Hepatocyte (in vitro differentiated cells): ENCODE data around the gene RAB27A. TPM values are rescaled to one million over a fixed set of nuclear protein-coding genes. Genes with fewer than 3 reads are reported as not detected.
A peak's percentile ranks its signal among the peaks of the same experiment; 100 is the strongest.
"Not testable (repeated sequence)": the region's sequence is repeated elsewhere in the genome, so short reads cannot be mapped to it uniquely, and the experiment has no call there.

Experiments
- DNase-seq: peaks from one replicate; pipeline ENCODE4 v3.0.0-alpha.2; 2016; ENCODE audit warnings: low spot score
- H2AFZ ChIP-seq: fragments of 200-600 bp; sonication (generic); 2 replicates; pipeline ENCODE4 v1.6.0; 2016; ENCODE audit warnings: antibody characterized with exemption, mild to moderate bottlenecking
- H3K27ac ChIP-seq: fragments of 200-600 bp; sonication (generic); 2 replicates; pipeline ENCODE4 v1.5.1; 2016; ENCODE audit warnings: mild to moderate bottlenecking
- H3K27me3 ChIP-seq: fragments of 200-600 bp; sonication (generic); 2 replicates; pipeline ENCODE4 v1.6.1; 2016
- H3K36me3 ChIP-seq: fragments of 200-600 bp; sonication (generic); replicated peaks from 2 replicates; pipeline ENCODE4 v1.5.1; 2016; ENCODE audit warnings: low read depth; ENCODE audit not compliant: insufficient read depth
- H3K4me1 ChIP-seq: fragments of 200-600 bp; sonication (generic); 2 replicates; pipeline ENCODE4 v1.5.1; 2016; ENCODE audit warnings: mild to moderate bottlenecking, moderate library complexity; ENCODE audit not compliant: insufficient read depth
- H3K4me2 ChIP-seq: fragments of 200-600 bp; sonication (generic); 2 replicates; pipeline ENCODE4 v1.6.0; 2016
- H3K4me3 ChIP-seq: fragments of 200-600 bp; sonication (generic); 2 replicates; pipeline ENCODE4 v1.5.1; 2016; ENCODE audit warnings: mild to moderate bottlenecking
- H3K79me2 ChIP-seq: fragments of 200-600 bp; sonication (generic); 2 replicates; pipeline ENCODE4 v1.6.0; 2017; ENCODE audit warnings: mild to moderate bottlenecking
- H3K9me2 ChIP-seq: fragments of 200-600 bp; sonication (generic); replicated peaks from 2 replicates; pipeline ENCODE4 v1.6.0; 2017; ENCODE audit warnings: mild to moderate bottlenecking; ENCODE audit not compliant: insufficient read depth
- H3K9me3 ChIP-seq: fragments of 200-600 bp; sonication (generic); 2 replicates; pipeline ENCODE4 v1.5.1; 2016; ENCODE audit warnings: low read depth, mild to moderate bottlenecking
- H4K20me1 ChIP-seq: fragments of 200-600 bp; sonication (generic); 2 replicates; pipeline ENCODE4 v1.6.0; 2016; ENCODE audit warnings: mild to moderate bottlenecking; ENCODE audit not compliant: insufficient read depth, poor library complexity, severe bottlenecking
- CTCF ChIP-seq: fragments of 200-600 bp; sonication (generic); IDR thresholded peaks from 2 replicates; pipeline ENCODE4 v1.5.1; 2016; ENCODE audit warnings: antibody characterized with exemption, mild to moderate bottlenecking; ENCODE audit not compliant: poor library complexity
- EZH2 ChIP-seq: fragments of 200-600 bp; sonication (generic); IDR thresholded peaks from 2 replicates; pipeline ENCODE4 v1.6.1; 2016; ENCODE audit warnings: antibody characterized with exemption, mild to moderate bottlenecking, borderline replicate concordance
- EZH2phosphoT487 ChIP-seq: fragments of 200-600 bp; sonication (generic); IDR thresholded peaks from one replicate; pipeline ENCODE4 v1.6.1; 2018; ENCODE audit warnings: antibody characterized with exemption, mild to moderate bottlenecking, low read depth, moderate library complexity; ENCODE audit not compliant: unreplicated experiment, severe bottlenecking
- WGBS: methylation state at CpG from one replicate; pipeline ENCODE4 v1.1.6; 2016; ENCODE audit warnings: low lambda C conversion rate; ENCODE audit errors: missing lambda C conversion rate; 5-methylcytosine and 5-hydroxymethylcytosine counted together
- polyA plus RNA-seq: library from polyadenylated mRNA; unstranded; fragments of >200 nt; fragmentation: Nextera tagmentation; extraction: Ambion mirVana; gene quantifications from 2 replicates; pipeline ENCODE4 v1.2.1, GENCODE V29; 2016
- total RNA-seq: library from RNA; depleted of rRNA; stranded (reverse); fragments of >200 nt; gene quantifications from 2 replicates; pipeline ENCODE4 v1.2.3, GENCODE V29; 2014

Gene RAB27A
- total and polyA plus RNA-seq, 2 experiments from 2014 or later, result 10.5 to 16.6 TPM

DNA sequence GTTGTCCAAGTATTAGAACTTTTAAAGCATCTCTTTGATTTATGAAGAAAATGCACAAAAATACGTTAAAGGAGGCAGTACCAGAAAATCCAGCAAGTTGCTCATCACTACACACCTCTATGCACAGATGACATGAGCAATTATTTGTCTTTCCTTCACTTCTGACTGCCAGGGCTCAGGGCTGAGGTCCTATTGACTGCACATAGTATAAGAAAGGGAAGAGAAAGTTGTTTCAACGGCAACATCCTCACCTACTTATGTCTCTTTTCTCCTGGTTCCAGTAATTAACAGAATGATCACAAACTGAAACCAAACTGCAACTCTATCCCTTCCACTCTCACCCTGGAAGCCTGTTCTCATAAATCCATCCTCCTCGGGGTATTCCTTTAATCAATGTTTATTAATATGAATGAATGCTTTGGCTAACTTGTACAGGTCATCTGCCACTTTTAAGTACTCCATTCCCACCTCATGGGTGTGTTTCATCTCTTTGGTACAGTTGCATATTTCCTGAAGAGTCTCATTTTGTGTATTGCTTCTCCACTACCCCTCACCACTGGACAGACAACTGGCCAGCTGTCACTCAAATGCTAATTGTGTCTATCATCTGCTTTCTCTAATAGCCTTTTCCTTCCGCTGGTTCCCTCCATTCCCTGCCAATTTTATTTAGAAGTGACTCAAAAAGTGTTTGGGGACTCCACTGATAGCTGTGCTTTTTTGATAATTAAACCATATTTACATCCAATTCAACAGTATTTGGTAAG, 34.5 kb downstream of the RAB27A start:
- WGBS, result 87% methylated on average over 4 of the region's 4 CpGs
- Histone ChIP-seq H3K4me2 (no peak overlapping the region), H3K4me1 (peaks cover 7% of the 10 kb centered on the region), H3K4me3 (no peak overlapping the region), H3K27ac (no peak overlapping the region), H3K27me3 (no peaks in the 10 kb centered on the region), H4K20me1 (no peaks in the 10 kb centered on the region), H3K36me3 (no peaks in the 10 kb centered on the region), H3K79me2 (no peaks in the 10 kb centered on the region), H3K9me2 (no peaks in the 10 kb centered on the region), H2AFZ (no peak overlapping the region), H3K9me3 (no peaks in the 10 kb centered on the region)
- no peak for TF ChIP-seq EZH2
- no peak for TF ChIP-seq EZH2phosphoT487
- no peak for TF ChIP-seq CTCF
- DNase-seq, result no peak

DNA sequence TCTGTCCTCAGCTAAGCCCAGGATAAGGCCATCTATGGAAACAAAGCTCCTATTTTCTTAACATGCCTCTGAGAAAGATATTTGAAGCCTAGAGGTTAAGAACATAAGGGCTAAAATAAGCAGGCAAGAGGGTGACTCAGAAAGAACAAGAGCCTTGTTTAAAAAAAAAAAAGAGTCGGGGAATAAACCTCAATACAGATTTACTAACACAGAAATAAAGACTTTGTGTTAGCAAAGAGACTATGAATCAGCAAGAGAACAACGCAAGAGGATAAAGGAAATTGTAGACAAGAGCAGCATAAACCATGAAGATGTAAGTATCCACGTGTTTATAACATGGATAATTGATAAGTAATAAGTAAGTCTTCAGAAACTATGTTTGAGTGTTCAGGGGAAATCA, 36.0 kb downstream of the RAB27A start:
- Histone ChIP-seq H3K27me3 (no peaks in the 10 kb centered on the region), H3K36me3 (no peaks in the 10 kb centered on the region), H3K27ac (peak overlapping the region; percentile 36), H4K20me1 (no peaks in the 10 kb centered on the region), H3K4me2 (no peak overlapping the region), H3K4me1 (peaks cover 11% of the 10 kb centered on the region), H2AFZ (no peak overlapping the region), H3K4me3 (no peak overlapping the region), H3K79me2 (no peaks in the 10 kb centered on the region), H3K9me2 (no peaks in the 10 kb centered on the region), H3K9me3 (no peaks in the 10 kb centered on the region)
- WGBS, result 59% methylated on average over 3 of the region's 3 CpGs
- TF ChIP-seq EZH2, result no peak
- no peak for TF ChIP-seq EZH2phosphoT487
- TF ChIP-seq CTCF, result no peak
- no peak for DNase-seq

- not testable (repeated sequence) for H3K9me3 ChIP-seq, H3K36me3 ChIP-seq, H2AFZ ChIP-seq, H3K27ac ChIP-seq, H3K4me3 ChIP-seq, H3K27me3 ChIP-seq, DNase-seq, H3K9me2 ChIP-seq, H4K20me1 ChIP-seq, H3K79me2 ChIP-seq, H3K4me2 ChIP-seq
- H3K4me1 ChIP-seq, result peaks cover 11% of the 10 kb centered on the region
- WGBS, result 91% methylated on average over 8 of the region's 8 CpGs
Measured at GRCh38 chr15:55252201-55252600, 37.4 kb downstream of the RAB27A start.

GRCh38 chr15:55250941-55251340, 38.7 kb downstream of the RAB27A start:
- no peaks in the 10 kb centered on the region for H3K27me3 ChIP-seq
- peaks cover 11% of the 10 kb centered on the region for H3K4me1 ChIP-seq
- no peaks in the 10 kb centered on the region for H4K20me1 ChIP-seq
- peaks cover 5% of the 10 kb centered on the region for H3K79me2 ChIP-seq
- WGBS, result 68% methylated on average over 4 of the region's 4 CpGs
- peak overlapping the region; percentile 30 for H3K27ac ChIP-seq
- DNase-seq, result no peak
- H3K9me2 ChIP-seq, result no peaks in the 10 kb centered on the region
- H3K9me3 ChIP-seq, result no peaks in the 10 kb centered on the region
- H2AFZ ChIP-seq, result no peak overlapping the region
- TF ChIP-seq EZH2, result no peak
- TF ChIP-seq EZH2phosphoT487, result no peak
- no peak for TF ChIP-seq CTCF
- H3K36me3 ChIP-seq, result no peaks in the 10 kb centered on the region
- H3K4me2 ChIP-seq, result no peak overlapping the region
- no peak overlapping the region for H3K4me3 ChIP-seq
